Adrenal gland (tissue), 12 donors: ENCODE data around the gene BPIFB2. TPM values are rescaled to one million over a fixed set of nuclear protein-coding genes. Genes with fewer than 3 reads are reported as not detected.

ENCODE experiments used
- DNase-seq, 7 donors: peaks; one replicate each; pipeline ENCODE4 v3.0.0-alpha.2; 2019 to 2020
- H3K27ac ChIP-seq, 5 donors: fragments of 200-600 bp; sonication (generic) in 4 of 5; 1 replicate in 3 of 5; 2 replicates in 2 of 5; pipeline versions ENCODE4 v1.5.1 to v1.8.0; 2016 to 2020; ENCODE audit warnings: mild to moderate bottlenecking in 1 of 5
- H3K27me3 ChIP-seq: fragments of 200-600 bp; 2 replicates; pipeline ENCODE4 v1.8.0; 2021
- H3K36me3 ChIP-seq, 2 donors: fragments of 200-600 bp; replicated peaks in 1 of 2; 1 replicate in 1 of 2; 2 replicates in 1 of 2; pipeline versions ENCODE4 v1.5.1 to v1.8.0; 2018 to 2022
- H3K4me1 ChIP-seq, 2 donors: fragments of 200-600 bp; replicated peaks in 1 of 2; 1 replicate in 1 of 2; 2 replicates in 1 of 2; pipeline versions ENCODE4 v1.5.1 to v1.8.0; 2018 to 2021
- H3K4me3 ChIP-seq, 4 donors: fragments of 200-600 bp; sonication (generic) in 3 of 4; one replicate each; pipeline ENCODE4 v1.5.1; 2016 to 2018
- H3K9me3 ChIP-seq, 3 donors: fragments of 200-600 bp; sonication (generic) in 1 of 3; replicated peaks in 1 of 3; 1 replicate in 2 of 3; 2 replicates in 1 of 3; pipeline versions ENCODE4 v1.5.1 to v1.8.0; 2016 to 2021
- CTCF ChIP-seq, 6 experiments: fragments of 450-650 bp in 4 of 6; fragments of 200-600 bp in 2 of 6; sonication (generic) in 1 of 6; IDR thresholded peaks; 1 replicate in 5 of 6; 2 replicates in 1 of 6; pipeline versions ENCODE4 v1.5.1 to v1.8.0; 2016 to 2021; ENCODE audit warnings: antibody characterized with exemption in 6 of 6, mild to moderate bottlenecking in 2 of 6, moderate library complexity in 1 of 6
- POLR2A ChIP-seq, 2 donors: fragments of 450-650 bp; IDR thresholded peaks; one replicate each; pipeline ENCODE4 v1.6.1; 2017; ENCODE audit warnings: antibody characterized with exemption in 2 of 2, mild to moderate bottlenecking in 2 of 2, moderate library complexity in 1 of 2
- WGBS, 4 donors: extraction: QIAGEN DNeasy Blood & Tissue Kit in 2 of 4; methylation state at CpG; one replicate each; pipeline versions ENCODE4 v1.1.5 to v1.1.7; 2013 to 2017; 5-methylcytosine and 5-hydroxymethylcytosine counted together
- intact Hi-C, 2 donors: fragments of 100-400 bp; cut with DNase I; formaldehyde crosslinking; loops; one replicate each; pipeline versions ENCODE4 v1.14.1 to v1.15.0; 2022 to 2023
- polyA plus RNA-seq, 3 donors: library from polyadenylated mRNA; stranded (reverse); fragments of 200-250 nt in 2 of 3; fragments of 350-450 nt in 1 of 3; fragmentation: Illumina TruSeq in 1 of 3; extraction: RNeasy Lipid Tissue Mini Kit (QIAGEN cat#74804) in 1 of 3; gene quantifications; one replicate each; pipeline ENCODE4 v1.2.3, GENCODE V29; 2013 to 2014
- total RNA-seq, 9 donors: library from RNA; depleted of rRNA in 4 of 9; stranded (reverse); fragments of >200 nt in 4 of 9; fragments of 120-200 nt in 1 of 9; fragmentation: NEBNext Ultra II Directional in 1 of 9; extraction: Animal tissue kit (Norgen Biotek cat#: 25700) in 1 of 9; gene quantifications; one replicate each; pipeline versions ENCODE4 v1.1.0 to v1.2.4, GENCODE V29; 2013 to 2023
- donor health status: healthy with polysubstance abuse.
- donor health status: Bipolar disorder and iron deficiency.
- donor health status: DM: yes; HTN: yes; CAD: no.
- donor health status: DM: no; HTN: no; CAD: no.
- donor health status: DM: no; HTN: no; CAD: no.
- donor health status: DM: yes; HTN: yes; CAD: no.

Gene BPIFB2
- total and polyA plus RNA-seq, 12 donors: 0.15 TPM; not detected in 11

GRCh38 chr20:33015114-33015484, 7.6 kb downstream of the BPIFB2 start:
- Histone ChIP-seq H3K4me3 (no peak overlapping the region), H3K27me3 (peaks cover 7% of the 10 kb centered on the region), H3K27ac (no peak overlapping the region), H3K36me3 (no peaks in the 10 kb centered on the region), H3K9me3 (no peaks in the 10 kb centered on the region), H3K4me1 (no peaks in the 10 kb centered on the region)
- TF ChIP-seq POLR2A (IDR thresholded peaks at IDR 0.05) (no peak), CTCF (IDR thresholded peaks at IDR 0.05) (no peak)
- intact Hi-C loops: no loop called here
- DNase-seq: no peak
- WGBS, 4 donors: 55 to 70% (median 60%) methylated on average over 10 of the region's 10 CpGs

GRCh38 chr20:33015700-33016580, 8.4 kb downstream of the BPIFB2 start:
- peaks cover 7% of the 10 kb centered on the region for H3K27me3 ChIP-seq

GRCh38 chr20:33016581-33017109, 9.1 kb downstream of the BPIFB2 start:
- intact Hi-C loops: no loop called here
- WGBS, 4 donors: 65 to 83% (median 79%) methylated on average over 5 to 7 of the region's 7 CpGs
- H3K4me3 ChIP-seq: no peak overlapping the region

More at GRCh38 chr20:33015700-33016580, 8.4 kb downstream of the BPIFB2 start:
- intact Hi-C loops: no loop called here
- Histone ChIP-seq H3K4me1 (no peaks in the 10 kb centered on the region), H3K4me3 (no peak overlapping the region), H3K27ac (no peak overlapping the region), H3K36me3 (no peaks in the 10 kb centered on the region), H3K9me3 (no peaks in the 10 kb centered on the region)
- no peak for DNase-seq
- 57 to 73% (median 62%) methylated on average over 14 to 15 of the region's 15 CpGs for WGBS, 4 donors
- no peak for TF ChIP-seq POLR2A (IDR thresholded peaks at IDR 0.05)
- TF ChIP-seq CTCF (IDR thresholded peaks at IDR 0.05): no peak

More at GRCh38 chr20:33016581-33017109, 9.1 kb downstream of the BPIFB2 start:
- Histone ChIP-seq H3K36me3 (no peaks in the 10 kb centered on the region), H3K27ac (no peak overlapping the region), H3K4me1 (no peaks in the 10 kb centered on the region), H3K27me3 (peaks cover 7% of the 10 kb centered on the region), H3K9me3 (no peaks in the 10 kb centered on the region)
- TF ChIP-seq CTCF (IDR thresholded peaks at IDR 0.05) (no peak), POLR2A (IDR thresholded peaks at IDR 0.05) (no peak)
- DNase-seq: no peak
